GM10847 (cell line): ENCODE results near the gene LTBP1.

ENCODE experiments used
- POLR2A ChIP-seq: IDR thresholded peaks from 2 replicates; pipeline ENCODE4 v1.6.1; 2011; ENCODE audit not compliant: insufficient read length; ENCODE audit errors: extremely low read depth

Gene LTBP1

GRCh38 chr2:32981612-32982011 is 34.9 kb downstream of the LTBP1 start:
- no peak for TF ChIP-seq POLR2A

- TF ChIP-seq POLR2A = no peak
Measured at GRCh38 chr2:32986480-32986879, 39.7 kb downstream of the LTBP1 start.

GRCh38 chr2:32988525-32988924 is 41.8 kb downstream of the LTBP1 start:
- no peak for TF ChIP-seq POLR2A

- no peak for TF ChIP-seq POLR2A
Measured at GRCh38 chr2:32990556-32990955, 43.8 kb downstream of the LTBP1 start.

- no peak for TF ChIP-seq POLR2A
Measured at GRCh38 chr2:32991091-32991845, 44.5 kb downstream of the LTBP1 start.

- TF ChIP-seq POLR2A = no peak
Measured at GRCh38 chr2:32993005-32993539, 46.3 kb downstream of the LTBP1 start.

GRCh38 chr2:32997705-32998104 is 51.0 kb downstream of the LTBP1 start:
- TF ChIP-seq POLR2A = no peak

- TF ChIP-seq POLR2A = no peak
Measured at GRCh38 chr2:33000986-33001385, 54.2 kb downstream of the LTBP1 start.

- TF ChIP-seq POLR2A = no peak
Measured at GRCh38 chr2:33001823-33002222, 55.1 kb downstream of the LTBP1 start.

- TF ChIP-seq POLR2A = no peak
Measured at GRCh38 chr2:33002863-33003262, 56.1 kb downstream of the LTBP1 start.

- TF ChIP-seq POLR2A = no peak
Measured at GRCh38 chr2:33005057-33005456, 58.3 kb downstream of the LTBP1 start.

GRCh38 chr2:33008716-33009115 is 62.0 kb downstream of the LTBP1 start:
- no peak for TF ChIP-seq POLR2A

GRCh38 chr2:33009249-33009648 is 62.5 kb downstream of the LTBP1 start:
- no peak for TF ChIP-seq POLR2A

- TF ChIP-seq POLR2A = no peak
Measured at GRCh38 chr2:33011373-33011772, 64.6 kb downstream of the LTBP1 start.

GRCh38 chr2:33011941-33012340 is 65.2 kb downstream of the LTBP1 start:
- TF ChIP-seq POLR2A = no peak

GRCh38 chr2:33013684-33014110 is 66.9 kb downstream of the LTBP1 start:
- TF ChIP-seq POLR2A = no peak

- TF ChIP-seq POLR2A = no peak
Measured at GRCh38 chr2:33014268-33014667, 67.5 kb downstream of the LTBP1 start.
